Measurements from ENCODE around the gene ZC3H18.

- TF ChIP-seq CTCF (IDR thresholded peaks at IDR 0.05; ENCODE audit: poor library complexity), result no peak
- no peak for TF ChIP-seq EZH2phosphoT487 (IDR thresholded peaks at IDR 0.05; ENCODE audit: low read depth, severe bottlenecking, unreplicated experiment)
These were observed 35.3 kb downstream of the ZC3H18 start for GRCh38 chr16:88605186-88606147.
